CD4-positive, alpha-beta T cell treated with Interleukin-1 beta for 1 hour (primary cell): Measurements from ENCODE around the gene TRABD2B.

Experiments
- DNase-seq, 2 donors: peaks; one replicate each; pipeline ENCODE4 v3.0.0-alpha.2; 2020 to 2022

The TRABD2B gene

GRCh38 chr1:48019714-48020315, 22.6 kb upstream of the TRABD2B start:
- no peak for DNase-seq

GRCh38 chr1:48018799-48019198, 21.6 kb upstream of the TRABD2B start:
- DNase-seq, result no peak

GRCh38 chr1:48017716-48018115, 20.5 kb upstream of the TRABD2B start:
- no peak for DNase-seq

- no peak for DNase-seq
Measured at GRCh38 chr1:48016515-48016914, 19.3 kb upstream of the TRABD2B start.

- DNase-seq, result no peak
Measured at GRCh38 chr1:48013270-48013669, 16.1 kb upstream of the TRABD2B start.

- no peak for DNase-seq
Measured at GRCh38 chr1:48007047-48007446, 9.9 kb upstream of the TRABD2B start.

- no peak for DNase-seq
Measured at GRCh38 chr1:48006264-48006663, 9.1 kb upstream of the TRABD2B start.

GRCh38 chr1:48005253-48006117, 8.3 kb upstream of the TRABD2B start:
- no peak for DNase-seq

- no peak for DNase-seq
Measured at GRCh38 chr1:48003741-48004531, 6.8 kb upstream of the TRABD2B start.

GRCh38 chr1:48002142-48002541, 5.0 kb upstream of the TRABD2B start:
- DNase-seq, result no peak

- no peak for DNase-seq
Measured at GRCh38 chr1:48001696-48002095, 4.5 kb upstream of the TRABD2B start.

GRCh38 chr1:48000883-48001282, 3.7 kb upstream of the TRABD2B start:
- no peak for DNase-seq

GRCh38 chr1:47999097-47999496, 1.9 kb upstream of the TRABD2B start:
- no peak for DNase-seq

GRCh38 chr1:47998396-47998990, 1.3 kb upstream of the TRABD2B start:
- DNase-seq, result no peak

GRCh38 chr1:47996406-47997226, 569 bp downstream of the TRABD2B start:
- DNase-seq, result no peak

GRCh38 chr1:47996060-47996405, 1.2 kb downstream of the TRABD2B start:
- no peak for DNase-seq

GRCh38 chr1:47995306-47996050, 1.7 kb downstream of the TRABD2B start:
- no peak for DNase-seq

GRCh38 chr1:47993881-47994625, 3.1 kb downstream of the TRABD2B start:
- DNase-seq, result no peak

- no peak for DNase-seq
Measured at GRCh38 chr1:47993416-47993740, 3.8 kb downstream of the TRABD2B start.

- DNase-seq, result no peak
Measured at GRCh38 chr1:47992720-47993415, 4.3 kb downstream of the TRABD2B start.
